ENCODE data around the gene PRRG1.

PRRG1 gene

GRCh38 chrX:37315511-37316248 lies 33.5 kb upstream of the PRRG1 start:
- peaks cover 3% of the 10 kb centered on the region; the same call in 1 of the 2 replicates for H3K4me1 ChIP-seq (ENCODE audit: low read length)
- no peak overlapping the region for H2AFZ ChIP-seq (ENCODE audit: low read depth, low read length)
- no peak overlapping the region for H3K4me3 ChIP-seq (ENCODE audit: low read length)

GRCh38 chrX:37320541-37321203 lies 28.5 kb upstream of the PRRG1 start:
- Histone ChIP-seq H3K27me3 (ENCODE audit: low read depth, low read length) (no peaks in the 10 kb centered on the region), H3K79me2 (ENCODE audit: low read length) (no peaks in the 10 kb centered on the region), H3K36me3 (replicated peaks; ENCODE audit: low read depth, low read length) (no peaks in the 10 kb centered on the region), H2AFZ (ENCODE audit: low read depth, low read length) (no peak overlapping the region), H3K4me3 (ENCODE audit: low read length) (no peak overlapping the region), H4K20me1 (ENCODE audit: insufficient read depth, low read length) (no peaks in the 10 kb centered on the region), H3K27ac (ENCODE audit: low read length) (no peak overlapping the region), H3K9me3 (ENCODE audit: insufficient read depth, low read length) (no peaks in the 10 kb centered on the region), H3K4me2 (ENCODE audit: low read length) (no peak overlapping the region), H3K9ac (ENCODE audit: low read length) (no peak overlapping the region), H3K4me1 (ENCODE audit: low read length) (peaks cover 4% of the 10 kb centered on the region; the same call in 1 of the 2 replicates)
- TF ChIP-seq, protein P1, sequence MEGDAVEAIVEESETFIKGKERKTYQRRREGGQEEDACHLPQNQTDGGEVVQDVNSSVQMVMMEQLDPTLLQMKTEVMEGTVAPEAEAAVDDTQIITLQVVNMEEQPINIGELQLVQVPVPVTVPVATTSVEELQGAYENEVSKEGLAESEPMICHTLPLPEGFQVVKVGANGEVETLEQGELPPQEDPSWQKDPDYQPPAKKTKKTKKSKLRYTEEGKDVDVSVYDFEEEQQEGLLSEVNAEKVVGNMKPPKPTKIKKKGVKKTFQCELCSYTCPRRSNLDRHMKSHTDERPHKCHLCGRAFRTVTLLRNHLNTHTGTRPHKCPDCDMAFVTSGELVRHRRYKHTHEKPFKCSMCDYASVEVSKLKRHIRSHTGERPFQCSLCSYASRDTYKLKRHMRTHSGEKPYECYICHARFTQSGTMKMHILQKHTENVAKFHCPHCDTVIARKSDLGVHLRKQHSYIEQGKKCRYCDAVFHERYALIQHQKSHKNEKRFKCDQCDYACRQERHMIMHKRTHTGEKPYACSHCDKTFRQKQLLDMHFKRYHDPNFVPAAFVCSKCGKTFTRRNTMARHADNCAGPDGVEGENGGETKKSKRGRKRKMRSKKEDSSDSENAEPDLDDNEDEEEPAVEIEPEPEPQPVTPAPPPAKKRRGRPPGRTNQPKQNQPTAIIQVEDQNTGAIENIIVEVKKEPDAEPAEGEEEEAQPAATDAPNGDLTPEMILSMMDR (IDR thresholded peaks at IDR 0.05; ENCODE audit: low read depth, low read length), result no peak
- no peak for TF ChIP-seq EZH2phosphoT487 (IDR thresholded peaks at IDR 0.05; ENCODE audit: low read depth)

More at GRCh38 chrX:37315511-37316248, 33.5 kb upstream of the PRRG1 start:
- no peaks in the 10 kb centered on the region for H4K20me1 ChIP-seq (ENCODE audit: insufficient read depth, low read length)
- TF ChIP-seq, protein P1 (IDR thresholded peaks at IDR 0.05; ENCODE audit: low read depth, low read length), result no peak
- no peak for TF ChIP-seq EZH2phosphoT487 (IDR thresholded peaks at IDR 0.05; ENCODE audit: low read depth)
- H3K9ac ChIP-seq (ENCODE audit: low read length), result no peak overlapping the region
- no peaks in the 10 kb centered on the region for H3K36me3 ChIP-seq (replicated peaks; ENCODE audit: low read depth, low read length)
- H3K4me2 ChIP-seq (ENCODE audit: low read length), result no peak overlapping the region
- H3K9me3 ChIP-seq (ENCODE audit: insufficient read depth, low read length), result no peaks in the 10 kb centered on the region
- H3K27ac ChIP-seq (ENCODE audit: low read length), result no peak overlapping the region
- H3K79me2 ChIP-seq (ENCODE audit: low read length), result no peaks in the 10 kb centered on the region
- H3K27me3 ChIP-seq (ENCODE audit: low read depth, low read length), result no peaks in the 10 kb centered on the region

- H3K9me3 ChIP-seq (ENCODE audit: insufficient read depth, low read length), result no peaks in the 10 kb centered on the region
- H3K4me3 ChIP-seq (ENCODE audit: low read length), result no peak overlapping the region
- H3K4me1 ChIP-seq (ENCODE audit: low read length), result no peaks in the 10 kb centered on the region
- no peaks in the 10 kb centered on the region for H4K20me1 ChIP-seq (ENCODE audit: insufficient read depth, low read length)
- H3K4me2 ChIP-seq (ENCODE audit: low read length), result no peak overlapping the region
- H3K27ac ChIP-seq (ENCODE audit: low read length), result no peak overlapping the region
- no peak overlapping the region for H3K9ac ChIP-seq (ENCODE audit: low read length)
- H3K27me3 ChIP-seq (ENCODE audit: low read depth, low read length), result no peaks in the 10 kb centered on the region
- H2AFZ ChIP-seq (ENCODE audit: low read depth, low read length), result no peak overlapping the region
- no peaks in the 10 kb centered on the region for H3K79me2 ChIP-seq (ENCODE audit: low read length)
- H3K36me3 ChIP-seq (replicated peaks; ENCODE audit: low read depth, low read length), result no peaks in the 10 kb centered on the region
- TF ChIP-seq EZH2phosphoT487 (IDR thresholded peaks at IDR 0.05; ENCODE audit: low read depth), result no peak
- TF ChIP-seq, protein P1 (IDR thresholded peaks at IDR 0.05; ENCODE audit: low read depth, low read length), result no peak
Observed at GRCh38 chrX:37330642-37331041, 18.5 kb upstream of the PRRG1 start.

DNA sequence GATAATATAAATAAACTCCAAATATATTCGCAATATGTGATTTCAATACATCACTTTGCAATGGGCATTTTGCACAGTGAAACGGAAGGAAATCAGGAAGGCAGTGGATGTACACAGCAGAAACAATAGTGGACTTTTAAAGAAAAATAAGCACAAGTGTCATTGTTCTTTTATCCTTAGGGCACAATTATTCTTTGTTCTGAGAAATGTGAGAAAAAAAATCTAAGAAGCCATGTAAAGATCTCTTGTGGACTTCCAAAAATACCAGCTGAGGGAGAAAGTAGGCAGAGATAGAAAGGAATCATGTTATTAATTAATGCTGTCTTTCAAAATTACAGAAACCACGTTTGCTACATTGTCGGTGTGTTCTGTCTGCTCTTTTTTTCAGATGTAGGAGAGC lies 17.6 kb upstream of the PRRG1 start:
- no peak for TF ChIP-seq EZH2phosphoT487 (IDR thresholded peaks at IDR 0.05; ENCODE audit: low read depth)
- TF ChIP-seq, protein P1 (IDR thresholded peaks at IDR 0.05; ENCODE audit: low read depth, low read length), result no peak
- Histone ChIP-seq H3K4me1 (ENCODE audit: low read length) (no peaks in the 10 kb centered on the region), H3K4me2 (ENCODE audit: low read length) (no peak overlapping the region), H3K9ac (ENCODE audit: low read length) (no peak overlapping the region), H3K79me2 (ENCODE audit: low read length) (no peaks in the 10 kb centered on the region), H3K9me3 (ENCODE audit: insufficient read depth, low read length) (no peaks in the 10 kb centered on the region), H3K36me3 (replicated peaks; ENCODE audit: low read depth, low read length) (no peaks in the 10 kb centered on the region), H3K27ac (ENCODE audit: low read length) (no peak overlapping the region), H3K27me3 (ENCODE audit: low read depth, low read length) (no peaks in the 10 kb centered on the region), H3K4me3 (ENCODE audit: low read length) (no peak overlapping the region), H2AFZ (ENCODE audit: low read depth, low read length) (no peak overlapping the region), H4K20me1 (ENCODE audit: insufficient read depth, low read length) (no peaks in the 10 kb centered on the region)
